22Rv1 (cell line): ENCODE measurements around the gene RPL23.

Experiments
- ZFX ChIP-seq: fragments of 450-650 bp; IDR thresholded peaks from 2 replicates; pipeline ENCODE4 v1.6.1; 2017; ENCODE audit warnings: antibody characterized with exemption, borderline replicate concordance
- TF ChIP-seq, protein P1 (sequence below): fragments of 450-650 bp; IDR thresholded peaks from 2 replicates; pipeline ENCODE4 v1.5.1; 2017; ENCODE audit warnings: mild to moderate bottlenecking

DNA sequence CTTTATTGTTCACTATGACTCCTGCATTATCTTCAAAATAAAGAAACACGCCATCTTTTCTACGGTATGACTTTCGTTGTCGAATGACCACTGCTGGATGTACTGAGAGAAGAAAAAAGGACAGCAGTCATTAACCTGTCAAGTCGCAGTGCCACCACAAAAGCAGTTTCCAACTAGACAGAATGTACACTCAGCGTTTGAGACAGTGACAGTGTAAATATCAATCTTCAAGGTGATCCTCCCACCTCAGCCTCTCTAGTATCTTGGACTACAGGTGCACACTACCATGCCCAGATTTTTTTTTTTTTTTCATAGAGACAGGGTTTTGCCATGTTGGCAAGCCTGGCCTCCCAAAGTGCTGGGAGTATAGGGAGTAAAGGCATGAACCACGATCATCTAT lies 3.1 kb downstream of the RPL23 start:
- TF ChIP-seq, protein P1, sequence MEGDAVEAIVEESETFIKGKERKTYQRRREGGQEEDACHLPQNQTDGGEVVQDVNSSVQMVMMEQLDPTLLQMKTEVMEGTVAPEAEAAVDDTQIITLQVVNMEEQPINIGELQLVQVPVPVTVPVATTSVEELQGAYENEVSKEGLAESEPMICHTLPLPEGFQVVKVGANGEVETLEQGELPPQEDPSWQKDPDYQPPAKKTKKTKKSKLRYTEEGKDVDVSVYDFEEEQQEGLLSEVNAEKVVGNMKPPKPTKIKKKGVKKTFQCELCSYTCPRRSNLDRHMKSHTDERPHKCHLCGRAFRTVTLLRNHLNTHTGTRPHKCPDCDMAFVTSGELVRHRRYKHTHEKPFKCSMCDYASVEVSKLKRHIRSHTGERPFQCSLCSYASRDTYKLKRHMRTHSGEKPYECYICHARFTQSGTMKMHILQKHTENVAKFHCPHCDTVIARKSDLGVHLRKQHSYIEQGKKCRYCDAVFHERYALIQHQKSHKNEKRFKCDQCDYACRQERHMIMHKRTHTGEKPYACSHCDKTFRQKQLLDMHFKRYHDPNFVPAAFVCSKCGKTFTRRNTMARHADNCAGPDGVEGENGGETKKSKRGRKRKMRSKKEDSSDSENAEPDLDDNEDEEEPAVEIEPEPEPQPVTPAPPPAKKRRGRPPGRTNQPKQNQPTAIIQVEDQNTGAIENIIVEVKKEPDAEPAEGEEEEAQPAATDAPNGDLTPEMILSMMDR = no peak
- no peak for TF ChIP-seq ZFX
